GM19025 (cell line): Measurements from ENCODE around the gene GSTM3.
"Not testable (repeated sequence)": the region's sequence is repeated elsewhere in the genome, so short reads cannot be mapped to it uniquely, and the experiment has no call there.

ENCODE experiments used
- ATAC-seq: cut with Tn5 transposase; IDR thresholded peaks from one replicate; pipeline ENCODE4 v1.9.1; 2021; ENCODE audit warnings: mild to moderate bottlenecking, low read depth, moderate library complexity; ENCODE audit not compliant: unreplicated experiment

GSTM3 gene

GRCh38 chr1:109732390-109732881, 8.4 kb downstream of the GSTM3 start:
- no peak for ATAC-seq

- ATAC-seq, result no peak
These were observed 10.2 kb downstream of the GSTM3 start for GRCh38 chr1:109730666-109731065.

- no peak for ATAC-seq
These were observed 12.0 kb downstream of the GSTM3 start for GRCh38 chr1:109728870-109729269.

- ATAC-seq, result no peak
These were observed 14.0 kb downstream of the GSTM3 start for GRCh38 chr1:109726728-109727373.

GRCh38 chr1:109726007-109726406, 14.8 kb downstream of the GSTM3 start:
- ATAC-seq, result no peak

GRCh38 chr1:109725510-109725909, 15.3 kb downstream of the GSTM3 start:
- no peak for ATAC-seq

- no peak for ATAC-seq
These were observed 15.9 kb downstream of the GSTM3 start for GRCh38 chr1:109724933-109725332.

- ATAC-seq, result no peak
These were observed 17.7 kb downstream of the GSTM3 start for GRCh38 chr1:109722908-109723691.

GRCh38 chr1:109721971-109722370, 18.9 kb downstream of the GSTM3 start:
- ATAC-seq, result no peak

- ATAC-seq, result no peak
These were observed 19.8 kb downstream of the GSTM3 start for GRCh38 chr1:109721042-109721441.

GRCh38 chr1:109719337-109719837, 21.5 kb downstream of the GSTM3 start:
- ATAC-seq, result no peak

GRCh38 chr1:109718495-109718894, 22.3 kb downstream of the GSTM3 start:
- ATAC-seq, result no peak

GRCh38 chr1:109717729-109718128, 23.1 kb downstream of the GSTM3 start:
- no peak for ATAC-seq

GRCh38 chr1:109716570-109717090, 24.2 kb downstream of the GSTM3 start:
- no peak for ATAC-seq

GRCh38 chr1:109716121-109716520, 24.7 kb downstream of the GSTM3 start:
- ATAC-seq, result no peak

GRCh38 chr1:109714661-109715372, 26.0 kb downstream of the GSTM3 start:
- no peak for ATAC-seq

GRCh38 chr1:109713636-109714035, 27.2 kb downstream of the GSTM3 start:
- ATAC-seq, result no peak

GRCh38 chr1:109712321-109712864, 28.4 kb downstream of the GSTM3 start:
- ATAC-seq, result no peak

- ATAC-seq, result not testable (repeated sequence)
These were observed 29.1 kb downstream of the GSTM3 start, which contains the start of gene GSTM5 for GRCh38 chr1:109711593-109712320. GSTM5 (plus strand) TSS chr1:109712251; CDS start chr1:109712313, 62 bp downstream.

- not testable (repeated sequence) for ATAC-seq
These were observed 31.0 kb downstream of the GSTM3 start for GRCh38 chr1:109709822-109710221.
